HG02610 (cell line): ENCODE measurements around the gene KIF25.
"Not testable (repeated sequence)": the region's sequence is repeated elsewhere in the genome, so short reads cannot be mapped to it uniquely, and the experiment has no call there.

Experiments
- ATAC-seq: cut with Tn5 transposase; IDR thresholded peaks from one replicate; pipeline ENCODE4 v1.9.1; 2021; ENCODE audit warnings: mild to moderate bottlenecking, moderate library complexity; ENCODE audit not compliant: unreplicated experiment

The KIF25 gene

GRCh38 chr6:167993831-167994230 is 3.6 kb upstream of the KIF25 start:
- ATAC-seq = no peak

DNA sequence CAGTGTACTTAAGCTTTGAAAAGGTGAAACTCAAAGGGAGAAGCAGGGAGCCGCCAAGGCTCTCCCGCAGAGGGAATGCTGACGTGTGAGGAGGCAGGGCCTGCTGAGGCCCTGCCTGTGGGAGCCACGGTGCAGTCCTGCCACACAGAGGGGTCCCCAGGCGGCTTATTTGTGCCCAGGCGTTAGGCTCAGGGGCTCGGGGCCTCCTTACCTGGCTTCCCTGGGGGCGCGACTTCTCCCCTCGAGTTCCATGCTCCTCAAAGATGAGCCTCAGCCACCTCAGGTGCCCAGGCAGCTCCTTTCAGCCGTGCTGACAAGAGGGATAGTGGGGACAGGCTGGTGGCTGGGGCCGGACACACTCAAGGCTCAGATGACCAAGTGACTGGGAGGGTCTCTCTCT is 2.2 kb upstream of the KIF25 start:
- ATAC-seq = no peak

DNA sequence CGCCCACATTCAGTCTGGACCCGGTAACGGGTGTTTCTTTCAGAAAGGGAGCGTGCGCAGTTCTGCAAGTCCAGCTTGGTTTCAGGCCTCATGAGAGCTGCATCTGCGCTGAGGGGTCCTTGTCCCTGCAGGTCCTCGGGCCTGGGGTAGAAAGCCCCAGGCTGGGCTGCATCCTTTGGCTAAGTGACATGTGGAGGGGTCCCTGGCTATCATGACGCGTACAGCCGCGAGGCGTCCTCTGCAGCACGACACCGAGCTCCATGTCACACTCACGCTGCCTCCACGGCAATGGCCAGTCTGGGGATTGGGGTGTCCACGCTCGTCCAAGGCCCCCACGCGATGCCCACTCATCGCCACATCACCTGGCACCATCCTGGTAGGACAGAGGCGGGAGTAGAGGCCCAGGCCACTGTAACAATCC is 1.7 kb upstream of the KIF25 start:
- ATAC-seq = no peak

DNA sequence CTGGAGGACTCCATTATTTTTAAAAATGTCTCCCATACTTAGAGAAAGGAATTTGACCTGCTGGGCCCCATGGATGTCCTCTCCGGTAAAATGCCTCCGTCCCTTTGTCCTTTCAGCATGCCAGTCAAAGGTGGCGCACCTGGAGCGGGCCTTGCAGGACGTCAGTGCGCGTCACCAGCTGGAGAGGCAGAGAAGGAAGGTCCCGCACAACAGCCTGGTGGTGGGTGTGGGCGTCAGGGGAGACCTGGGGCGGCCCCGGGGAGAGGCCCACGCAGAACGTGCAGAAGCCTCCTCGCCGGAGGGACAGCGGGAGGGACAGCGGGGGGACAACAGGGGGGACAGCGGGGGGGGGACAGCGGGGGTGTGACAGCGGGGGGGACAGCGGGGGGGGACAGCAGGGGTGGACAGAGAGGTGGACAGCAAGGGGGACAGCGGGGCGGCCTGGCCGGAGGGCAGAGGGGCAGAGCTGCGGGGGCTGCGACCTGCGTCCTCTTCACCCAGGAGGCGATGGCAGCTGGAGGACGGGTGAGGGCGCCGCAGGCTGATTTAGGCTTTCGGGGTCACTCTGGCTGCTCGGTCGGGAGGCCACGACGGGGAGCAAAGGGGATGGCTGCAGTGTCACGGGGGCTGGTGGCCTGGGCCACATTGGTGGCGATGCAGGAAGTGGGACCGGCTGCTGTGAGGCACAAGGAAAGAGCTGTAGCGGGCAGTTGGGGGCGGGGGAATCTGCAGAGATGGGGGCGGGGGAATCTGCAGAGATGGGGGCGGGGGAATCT is 859 bp upstream of the KIF25 start:
- ATAC-seq = no peak

DNA sequence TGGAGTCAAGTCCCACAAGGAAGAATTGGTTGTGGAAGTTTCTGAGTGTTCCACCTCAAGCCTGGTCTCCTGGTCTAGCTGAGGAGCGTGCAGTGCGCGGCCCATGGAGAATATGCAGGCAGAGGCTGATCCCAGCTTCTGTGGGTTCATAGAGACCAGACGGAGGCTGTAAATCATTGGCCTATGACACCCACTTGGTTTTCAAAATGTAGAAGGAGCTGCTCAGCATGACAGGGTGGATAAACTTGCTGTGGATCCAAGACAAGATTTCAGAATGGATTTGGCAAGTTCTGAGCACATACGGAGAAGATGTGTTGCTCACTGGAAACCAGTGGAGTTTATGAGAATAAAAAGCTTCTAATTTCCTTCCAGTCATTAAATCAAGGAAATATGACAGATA is 744 bp downstream of the KIF25 start:
- no peak for ATAC-seq

GRCh38 chr6:168000198-168001028 is 2.9 kb downstream of the KIF25 start:
- no peak for ATAC-seq

- no peak for ATAC-seq
These were observed 3.5 kb downstream of the KIF25 start for GRCh38 chr6:168001029-168001332.

- ATAC-seq = not testable (repeated sequence)
These were observed 4.0 kb downstream of the KIF25 start for GRCh38 chr6:168001514-168001913.

- no peak for ATAC-seq
These were observed 5.3 kb downstream of the KIF25 start for GRCh38 chr6:168002804-168003203.

DNA sequence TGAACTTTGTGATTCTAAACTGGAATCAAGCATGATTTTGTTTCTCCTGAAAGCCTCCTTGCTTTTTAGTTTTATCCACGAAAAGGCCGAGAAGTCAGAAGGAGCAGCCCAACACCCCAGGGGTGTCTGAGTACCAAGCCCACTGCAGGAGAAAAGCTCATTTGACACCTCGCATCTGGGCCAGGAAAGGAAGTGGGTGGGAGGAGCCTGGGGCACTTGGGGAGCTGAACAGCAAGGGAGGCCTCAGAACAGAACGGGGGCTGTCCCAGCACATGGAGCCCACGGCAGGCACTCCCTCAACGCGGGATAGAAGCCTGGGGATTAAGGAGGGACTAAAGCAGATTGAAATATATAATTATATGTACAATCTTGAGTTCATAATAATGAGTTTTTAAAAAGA is 6.6 kb downstream of the KIF25 start:
- no peak for ATAC-seq

DNA sequence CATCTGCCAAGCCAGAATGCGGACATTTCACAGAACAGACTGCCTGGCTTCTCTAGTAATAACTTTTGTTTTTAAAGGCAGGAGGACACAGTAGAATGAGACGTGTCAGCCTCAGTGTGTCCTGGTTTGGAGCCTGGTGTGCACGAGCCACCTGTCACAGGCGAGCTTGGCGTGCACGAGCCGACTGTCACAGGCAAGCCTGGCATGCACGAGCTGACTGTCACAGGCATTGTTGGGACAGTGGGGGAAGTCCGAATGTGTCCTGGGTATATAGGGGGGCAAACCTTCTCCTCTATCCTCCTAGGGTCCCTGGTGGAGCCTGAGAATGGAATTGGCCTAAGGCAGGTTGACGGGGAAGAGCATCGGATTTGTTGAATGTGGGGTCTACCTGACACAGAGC is 7.5 kb downstream of the KIF25 start:
- ATAC-seq = no peak

DNA sequence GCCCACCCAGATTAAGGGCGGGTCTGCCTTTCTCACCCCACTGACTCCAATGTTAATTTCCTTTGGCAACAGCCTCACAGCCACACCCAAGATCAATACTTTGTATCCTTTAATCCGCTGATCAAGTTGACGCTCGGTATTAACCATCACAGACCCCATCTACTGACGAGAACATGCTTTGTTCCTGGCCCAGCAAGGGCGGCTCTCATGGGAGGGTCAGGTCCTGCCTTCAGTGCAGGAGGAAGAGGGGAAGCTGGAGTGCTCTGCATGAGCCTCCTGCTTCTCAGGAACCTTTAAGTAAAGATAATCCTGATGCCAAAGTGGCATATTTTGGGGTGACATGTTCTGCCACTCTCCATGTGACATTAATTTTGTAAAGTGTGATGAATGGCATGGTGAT is 8.3 kb downstream of the KIF25 start:
- ATAC-seq = no peak

GRCh38 chr6:168007592-168008338 is 10.3 kb downstream of the KIF25 start:
- no peak for ATAC-seq

DNA sequence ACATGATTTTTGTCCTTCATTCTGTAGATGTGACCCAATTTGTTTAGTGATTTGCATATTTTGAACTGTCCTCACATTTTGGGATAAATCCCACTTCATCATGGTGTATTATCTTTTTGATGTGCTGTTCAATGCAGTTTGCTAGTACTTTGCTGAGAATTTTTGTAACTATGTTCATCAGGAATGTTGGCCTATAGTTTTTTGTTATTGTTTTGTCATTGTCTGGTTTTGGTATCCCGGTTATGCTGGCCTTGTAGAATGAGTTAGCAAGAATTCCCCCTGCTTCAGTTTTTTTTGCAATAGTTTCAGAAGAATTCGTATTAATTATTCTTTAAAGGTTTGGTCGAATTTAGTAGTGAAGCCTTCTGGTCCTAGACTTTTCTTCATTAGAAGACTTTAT is 11.9 kb downstream of the KIF25 start:
- ATAC-seq = no peak

- ATAC-seq = no peak
These were observed 13.8 kb downstream of the KIF25 start for GRCh38 chr6:168011291-168011690.

DNA sequence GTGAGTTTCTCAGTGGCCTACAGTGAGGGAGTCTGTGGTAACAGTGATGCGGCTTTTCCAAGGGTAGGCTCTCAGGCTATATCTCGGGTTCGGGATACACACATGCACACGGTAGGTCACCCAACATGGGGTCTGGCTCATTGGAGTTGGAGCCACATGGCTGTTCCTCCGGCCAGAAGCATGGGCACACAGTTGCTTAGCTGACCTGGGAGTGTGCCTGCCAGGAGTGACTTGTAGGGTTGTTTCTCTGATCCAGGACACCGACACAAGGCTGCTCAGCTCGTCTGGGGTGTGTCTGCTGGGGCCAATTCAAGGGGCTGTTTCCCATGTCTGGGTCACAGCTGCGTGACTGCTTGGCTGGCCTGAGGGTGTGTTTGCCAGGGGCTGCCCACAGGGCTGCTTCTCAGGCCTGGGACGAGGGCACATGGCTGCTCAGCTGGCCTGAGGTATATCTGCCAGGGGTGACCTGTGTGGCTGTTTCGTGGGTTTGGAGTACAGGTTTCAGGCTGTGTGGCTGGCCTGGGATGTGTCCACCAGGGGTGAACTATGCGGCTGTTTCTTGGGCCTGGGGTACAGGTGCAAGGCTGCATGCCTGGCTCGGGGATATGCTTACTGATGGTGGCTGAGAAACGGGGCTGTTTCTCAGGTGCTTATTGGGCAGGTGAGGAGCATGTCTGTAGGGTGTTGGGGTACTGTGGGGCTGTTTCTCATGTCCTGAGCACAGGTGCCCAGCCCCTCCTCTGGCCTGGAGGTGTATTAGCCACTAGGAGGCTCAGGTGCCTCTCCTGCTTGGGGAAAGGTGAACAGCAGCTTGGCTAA is 15.2 kb downstream of the KIF25 start:
- ATAC-seq = no peak

- ATAC-seq = no peak
These were observed 15.9 kb downstream of the KIF25 start for GRCh38 chr6:168013250-168013915.

- no peak for ATAC-seq
These were observed 17.0 kb downstream of the KIF25 start for GRCh38 chr6:168014428-168014827.

GRCh38 chr6:168015009-168015408 is 17.5 kb downstream of the KIF25 start:
- no peak for ATAC-seq

DNA sequence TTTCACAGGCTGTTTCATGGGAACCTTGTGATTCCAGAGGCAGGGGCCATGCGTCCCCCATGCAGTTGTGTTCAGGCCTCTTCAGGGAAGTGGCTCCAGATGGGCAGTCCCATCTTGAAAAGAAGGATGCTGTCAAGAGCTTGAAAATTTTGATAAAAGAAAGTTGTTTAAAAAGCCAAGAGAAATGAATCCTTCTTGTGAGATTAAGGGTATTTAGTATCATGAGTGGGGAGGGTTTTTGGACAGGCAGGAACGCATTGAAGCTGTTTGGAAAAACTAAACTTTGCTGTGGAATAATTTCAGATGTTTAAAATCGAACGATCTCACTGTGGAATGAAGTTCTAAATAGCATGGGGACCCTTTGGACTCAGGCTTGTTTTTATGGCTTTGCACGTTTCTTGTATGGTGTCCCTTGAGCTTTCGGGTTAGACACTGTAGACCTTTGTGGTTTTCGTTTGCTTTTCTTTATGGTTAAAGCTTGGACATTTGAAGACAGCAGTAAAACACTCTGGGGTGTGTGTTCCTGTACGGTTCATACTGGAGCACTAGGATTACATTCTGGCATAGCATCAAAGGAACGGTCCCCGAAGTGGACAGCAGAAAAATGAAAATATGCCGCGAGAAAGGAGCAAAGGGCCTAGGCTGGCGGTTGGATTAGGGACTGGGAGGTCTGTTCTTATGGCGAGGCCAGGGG is 18.2 kb downstream of the KIF25 start:
- ATAC-seq = no peak
